Measurements from ENCODE around the gene TOMM5.

Gene TOMM5

GRCh38 chr9:37609735-37610397, 17.5 kb upstream of the TOMM5 start:
- TF ChIP-seq CTCF (IDR thresholded peaks at IDR 0.05; ENCODE audit: low read length) (no peak), EZH2 (optimal IDR thresholded peaks at IDR 0.05; ENCODE audit: low read depth, low read length) (no peak), EZH2phosphoT487 (IDR thresholded peaks at IDR 0.05; ENCODE audit: low read length) (no peak)
- H3K27ac ChIP-seq (ENCODE audit: low read length) = no peak overlapping the region
- peaks cover 3% of the 10 kb centered on the region for H3K4me1 ChIP-seq (ENCODE audit: low read length)
- no peak overlapping the region for H2AFZ ChIP-seq (ENCODE audit: low read length)
- H4K20me1 ChIP-seq (ENCODE audit: insufficient read depth, low read length) = no peaks in the 10 kb centered on the region
- no peaks in the 10 kb centered on the region for H3K27me3 ChIP-seq (replicated peaks; ENCODE audit: insufficient read depth, low read length)
- H3K9me2 ChIP-seq (replicated peaks; ENCODE audit: insufficient read depth, low read length) = no peaks in the 10 kb centered on the region
- H3K9me3 ChIP-seq (replicated peaks; ENCODE audit: insufficient read depth, low read length) = no peaks in the 10 kb centered on the region
- H3K9ac ChIP-seq (ENCODE audit: low read length) = no peak overlapping the region
- no peaks in the 10 kb centered on the region for H3K36me3 ChIP-seq (replicated peaks; ENCODE audit: insufficient read depth, low read length)
- H3K4me3 ChIP-seq (ENCODE audit: low read length) = no peak overlapping the region
- no peaks in the 10 kb centered on the region for H3F3A ChIP-seq (ENCODE audit: insufficient read depth, low read length)
- no peaks in the 10 kb centered on the region for H3K79me2 ChIP-seq (ENCODE audit: low read length)
- no peak overlapping the region for H3K4me2 ChIP-seq (ENCODE audit: low read depth, low read length)
- DNase-seq = no peak

- no peaks in the 10 kb centered on the region for H3K9me2 ChIP-seq (replicated peaks; ENCODE audit: insufficient read depth, low read length)
- no peak overlapping the region for H3K4me2 ChIP-seq (ENCODE audit: low read depth, low read length)
- H2AFZ ChIP-seq (ENCODE audit: low read length) = no peak overlapping the region
- no peaks in the 10 kb centered on the region for H3K27me3 ChIP-seq (replicated peaks; ENCODE audit: insufficient read depth, low read length)
- H3K27ac ChIP-seq (ENCODE audit: low read length) = no peak overlapping the region
- H3F3A ChIP-seq (ENCODE audit: insufficient read depth, low read length) = no peaks in the 10 kb centered on the region
- H3K9me3 ChIP-seq (replicated peaks; ENCODE audit: insufficient read depth, low read length) = no peaks in the 10 kb centered on the region
- no peaks in the 10 kb centered on the region for H3K36me3 ChIP-seq (replicated peaks; ENCODE audit: insufficient read depth, low read length)
- H3K79me2 ChIP-seq (ENCODE audit: low read length) = no peaks in the 10 kb centered on the region
- no peak overlapping the region for H3K9ac ChIP-seq (ENCODE audit: low read length)
- no peak for DNase-seq
- peaks cover 3% of the 10 kb centered on the region for H3K4me1 ChIP-seq (ENCODE audit: low read length)
- TF ChIP-seq EZH2 (optimal IDR thresholded peaks at IDR 0.05; ENCODE audit: low read depth, low read length) (no peak), CTCF (IDR thresholded peaks at IDR 0.05; ENCODE audit: low read length) (no peak), EZH2phosphoT487 (IDR thresholded peaks at IDR 0.05; ENCODE audit: low read length) (no peak)
- no peaks in the 10 kb centered on the region for H4K20me1 ChIP-seq (ENCODE audit: insufficient read depth, low read length)
- no peak overlapping the region for H3K4me3 ChIP-seq (ENCODE audit: low read length)
Observed at GRCh38 chr9:37608250-37608649, 15.9 kb upstream of the TOMM5 start.

GRCh38 chr9:37604296-37604695, 11.9 kb upstream of the TOMM5 start:
- H3K27ac ChIP-seq (ENCODE audit: low read length) = no peak overlapping the region

More at GRCh38 chr9:37604296-37604695, 11.9 kb upstream of the TOMM5 start:
- H2AFZ ChIP-seq (ENCODE audit: low read length) = no peak overlapping the region
- no peaks in the 10 kb centered on the region for H3F3A ChIP-seq (ENCODE audit: insufficient read depth, low read length)
- no peaks in the 10 kb centered on the region for H3K9me2 ChIP-seq (replicated peaks; ENCODE audit: insufficient read depth, low read length)
- H3K9me3 ChIP-seq (replicated peaks; ENCODE audit: insufficient read depth, low read length) = no peaks in the 10 kb centered on the region
- no peaks in the 10 kb centered on the region; the same call in 1 of the 2 replicates for H3K4me1 ChIP-seq (ENCODE audit: low read length)
- H3K4me2 ChIP-seq (ENCODE audit: low read depth, low read length) = no peak overlapping the region
- H3K27me3 ChIP-seq (replicated peaks; ENCODE audit: insufficient read depth, low read length) = no peaks in the 10 kb centered on the region
- no peak for DNase-seq
- no peak overlapping the region for H3K9ac ChIP-seq (ENCODE audit: low read length)
- no peaks in the 10 kb centered on the region for H4K20me1 ChIP-seq (ENCODE audit: insufficient read depth, low read length)
- TF ChIP-seq EZH2phosphoT487 (IDR thresholded peaks at IDR 0.05; ENCODE audit: low read length) = no peak
- no peak for TF ChIP-seq EZH2 (optimal IDR thresholded peaks at IDR 0.05; ENCODE audit: low read depth, low read length)
- no peak for TF ChIP-seq CTCF (IDR thresholded peaks at IDR 0.05; ENCODE audit: low read length)
- H3K4me3 ChIP-seq (ENCODE audit: low read length) = no peak overlapping the region
- no peaks in the 10 kb centered on the region for H3K36me3 ChIP-seq (replicated peaks; ENCODE audit: insufficient read depth, low read length)
- no peaks in the 10 kb centered on the region for H3K79me2 ChIP-seq (ENCODE audit: low read length)
